NOMO-1 (cell line): ENCODE measurements around the gene USP46.

Experiments used
- DNase-seq, 2 experiments: peaks; one replicate each; lab custom pipeline; 2025; ENCODE audit not compliant: unreplicated experiment in 2 of 2; lab: John Stamatoyannopoulos, UW

USP46 gene

DNA sequence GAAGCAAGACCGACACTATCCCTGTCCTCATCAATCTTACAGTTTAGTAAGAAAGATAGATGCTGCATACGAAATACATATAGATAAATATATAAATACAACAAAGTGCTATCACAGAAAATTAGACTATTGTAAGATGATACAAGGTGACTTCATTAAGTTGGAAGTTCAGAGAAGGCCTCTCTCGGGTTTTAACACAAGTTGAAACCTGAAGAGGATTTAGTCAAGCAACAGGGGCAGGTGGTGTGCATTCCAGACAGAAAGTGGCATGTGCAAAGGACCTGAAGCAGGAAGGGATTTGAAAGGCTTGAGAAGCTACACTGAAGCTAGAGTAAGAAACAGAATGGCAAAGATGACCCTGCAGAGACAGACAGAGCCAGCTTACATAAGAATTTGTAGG lies 36.5 kb downstream of the USP46 start:
- DNase-seq = no peak

DNA sequence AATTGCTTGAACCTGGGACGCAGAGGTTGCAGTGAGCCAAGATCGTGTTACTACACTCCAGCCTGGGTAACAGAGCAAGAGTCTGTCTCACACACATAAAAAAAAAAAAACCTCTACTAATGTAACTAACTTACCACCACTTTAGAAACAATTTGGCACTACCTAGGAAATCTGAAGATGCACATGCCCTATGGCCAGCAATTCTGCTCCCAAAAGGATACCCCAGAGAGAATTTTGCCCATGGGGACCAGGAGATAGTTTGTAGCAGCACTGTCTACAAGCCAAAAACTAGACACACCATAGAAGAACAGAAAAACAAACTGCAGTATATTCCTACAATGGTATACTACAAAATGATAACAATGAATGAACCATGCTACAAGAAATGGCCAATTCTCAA lies 37.5 kb downstream of the USP46 start:
- DNase-seq = no peak

DNA sequence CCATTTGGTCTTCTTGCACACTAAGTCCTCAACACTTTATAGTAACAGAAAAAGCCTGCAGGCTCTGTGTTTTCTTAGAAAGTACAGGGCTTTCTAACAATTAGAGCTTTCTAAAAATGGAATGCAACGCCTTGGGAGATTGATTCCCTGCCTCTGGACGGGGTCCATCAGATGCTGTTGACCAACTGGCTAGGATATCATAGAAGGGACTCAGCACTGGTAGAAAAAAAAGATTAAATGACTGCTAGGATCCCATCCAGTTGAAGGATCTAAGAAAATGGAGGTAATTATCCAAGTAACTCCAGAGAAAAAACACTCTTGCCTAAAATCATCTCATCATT lies 39.5 kb downstream of the USP46 start:
- DNase-seq = no peak

DNA sequence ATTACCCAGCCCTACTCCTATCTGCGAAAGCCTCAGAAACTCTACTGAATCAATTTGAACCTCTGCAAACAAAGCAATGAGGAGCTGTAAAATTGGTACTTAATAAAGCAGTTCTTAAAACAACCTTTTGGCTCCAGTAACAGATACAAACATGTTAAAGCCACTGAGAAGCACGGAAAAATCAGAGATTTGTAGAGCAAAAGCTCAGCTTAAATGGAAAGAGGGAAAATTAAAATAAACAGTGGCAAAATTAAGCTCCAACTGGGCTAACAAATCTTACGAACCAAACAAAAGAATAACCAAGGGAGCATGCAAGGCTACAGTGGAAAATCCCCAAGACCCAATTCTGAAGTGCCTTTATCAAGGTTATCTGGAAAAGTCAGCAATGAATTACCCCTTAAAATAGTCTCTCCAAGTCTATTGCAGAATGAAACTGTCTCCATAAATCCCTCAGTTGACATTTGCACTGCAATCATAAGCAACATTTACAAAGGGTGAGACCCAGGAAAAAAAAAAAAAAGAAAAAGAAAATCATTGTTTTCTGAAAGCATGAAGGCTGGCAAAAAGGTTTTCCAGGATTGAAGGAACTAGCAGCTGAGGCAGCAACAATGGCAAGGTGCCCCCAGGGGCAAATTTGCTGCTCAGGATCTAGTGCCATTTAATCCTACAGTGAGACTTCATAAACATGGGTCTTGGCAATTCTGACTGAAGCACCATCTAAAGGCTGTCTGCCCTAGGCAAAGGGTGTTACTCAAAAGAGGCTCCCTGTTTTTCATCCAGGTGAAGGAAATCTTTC lies 40.1 kb downstream of the USP46 start:
- DNase-seq = no peak

DNA sequence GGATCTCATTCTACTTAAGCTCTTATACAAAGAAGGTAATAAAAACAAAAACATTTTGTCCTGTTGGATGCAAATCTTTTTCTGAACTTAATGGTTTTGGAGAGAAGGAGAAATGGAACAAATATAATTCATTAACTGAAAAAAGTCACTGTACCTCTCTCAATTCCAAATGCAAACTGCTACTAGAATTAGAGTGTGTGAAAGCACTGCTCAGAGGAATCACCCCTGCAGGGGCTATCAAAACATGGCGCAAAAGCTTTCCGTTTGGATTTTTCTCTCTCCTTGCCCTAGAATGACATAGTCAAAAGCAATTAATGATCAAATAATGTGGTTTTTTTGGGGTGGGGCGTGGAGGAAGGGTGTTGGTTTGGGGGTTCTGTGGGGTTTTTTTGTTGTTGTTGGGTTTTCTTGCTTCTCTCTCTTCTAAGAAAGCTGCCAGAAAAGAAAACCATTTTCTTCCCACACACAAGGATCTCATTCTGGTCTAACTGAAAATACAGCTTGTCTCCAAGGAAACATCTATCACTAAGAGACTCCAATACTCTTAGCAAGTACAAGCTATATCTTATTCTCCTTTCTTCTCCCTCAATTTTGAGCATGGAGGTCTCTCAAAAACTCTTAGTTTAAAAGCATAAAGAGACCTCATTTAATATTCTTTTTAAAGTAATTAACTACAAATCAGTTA lies 41.6 kb downstream of the USP46 start:
- DNase-seq = no peak

DNA sequence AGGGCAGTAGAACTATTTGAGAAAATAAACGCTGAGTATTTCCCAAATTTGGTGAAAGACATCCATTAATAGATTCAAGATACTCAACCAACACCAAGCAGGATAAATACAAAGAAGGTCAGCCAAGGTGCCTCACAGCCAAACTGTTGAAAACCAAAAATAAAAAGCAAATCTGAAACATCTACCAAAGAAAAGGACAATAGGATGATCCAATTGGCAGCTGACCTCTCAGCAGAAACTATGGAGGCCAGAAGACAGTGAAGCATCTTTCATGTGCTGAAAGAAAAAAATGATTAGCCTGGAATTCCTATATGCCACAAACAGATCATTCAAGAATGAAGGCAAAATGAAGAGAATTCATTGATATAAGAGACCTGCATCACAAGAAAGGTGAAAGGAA lies 44.9 kb downstream of the USP46 start:
- no peak for DNase-seq

DNA sequence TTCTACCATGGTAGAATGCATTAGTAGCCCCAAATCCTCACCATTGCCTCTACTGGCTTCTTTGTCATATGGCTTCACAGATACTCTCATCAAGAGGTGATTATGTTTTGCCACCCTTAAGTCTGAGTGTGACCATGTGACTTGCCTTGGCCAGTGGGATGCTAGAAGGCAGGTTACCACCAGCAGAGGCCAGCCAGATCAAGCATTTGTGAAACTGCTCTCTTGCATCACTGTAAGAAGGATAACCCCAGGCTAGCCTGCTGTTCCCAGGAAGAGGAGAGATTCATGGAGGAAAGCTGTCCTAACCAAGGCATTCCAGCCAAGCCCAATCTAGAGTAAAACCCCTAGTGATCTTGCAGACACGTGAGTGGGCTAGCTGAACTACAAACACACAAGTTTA lies 46.8 kb downstream of the USP46 start:
- no peak for DNase-seq

DNA sequence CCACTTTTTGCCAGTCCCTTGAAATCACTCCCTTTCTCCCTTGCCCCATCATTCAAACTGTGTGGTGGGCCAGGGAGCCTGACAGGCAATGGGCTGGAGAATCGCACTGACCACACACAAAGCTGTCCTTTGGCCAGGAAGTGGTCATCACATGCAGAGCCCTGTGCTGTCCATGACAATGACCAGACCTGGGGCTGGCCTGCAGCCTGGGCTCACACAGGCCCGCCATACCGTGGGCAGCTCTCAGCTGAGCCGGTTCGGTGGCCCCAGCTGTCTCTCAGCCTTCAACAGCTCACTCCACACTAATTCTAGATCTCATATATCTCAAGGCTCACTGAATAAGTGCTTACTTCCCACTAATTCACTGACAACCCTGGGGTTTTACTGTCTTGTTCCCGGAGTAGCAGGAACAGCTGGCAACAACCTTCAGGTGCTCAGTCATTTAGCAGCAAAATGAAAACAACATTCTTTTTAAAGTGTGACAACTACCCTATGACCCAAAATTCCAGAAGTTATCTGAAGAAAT lies 48.0 kb downstream of the USP46 start:
- no peak for DNase-seq

DNA sequence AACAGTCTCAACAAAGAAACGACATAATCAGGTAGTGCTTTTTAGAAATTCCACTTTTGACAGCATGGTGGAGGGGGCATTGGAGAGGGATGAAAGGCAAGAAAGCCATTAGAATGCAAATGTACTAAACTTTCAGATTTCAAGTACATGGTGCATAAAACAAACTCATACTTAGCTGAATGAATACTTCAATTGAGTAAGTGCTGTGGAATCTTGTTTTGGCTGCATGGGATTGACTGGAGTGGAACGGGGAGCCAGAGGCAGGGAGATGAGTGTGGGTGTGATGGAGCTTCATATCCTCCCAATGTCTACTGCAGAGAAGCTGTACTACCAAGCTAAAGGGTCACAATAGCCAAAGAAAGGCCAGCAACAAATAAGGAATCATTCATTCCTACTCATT lies 52.4 kb downstream of the USP46 start:
- DNase-seq = no peak

DNA sequence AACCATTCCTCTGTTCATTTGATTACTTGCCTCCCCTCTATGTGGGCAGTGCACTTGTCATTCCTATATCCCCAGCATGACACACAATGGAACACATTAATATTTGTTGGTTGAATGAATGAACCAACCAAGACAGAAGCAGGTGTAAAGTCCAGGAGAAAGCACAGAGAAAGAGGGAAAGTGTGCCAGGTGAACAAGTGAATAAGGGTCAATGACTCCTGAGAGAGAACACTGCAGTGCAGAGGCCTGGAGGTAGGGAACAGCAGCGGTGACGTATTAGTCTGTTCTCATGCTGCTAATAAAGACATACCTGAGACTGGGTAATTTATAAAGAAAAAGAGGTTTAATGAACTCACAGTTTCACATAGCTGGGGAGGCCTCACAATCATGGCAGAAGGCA lies 53.1 kb downstream of the USP46 start:
- no peak for DNase-seq

DNA sequence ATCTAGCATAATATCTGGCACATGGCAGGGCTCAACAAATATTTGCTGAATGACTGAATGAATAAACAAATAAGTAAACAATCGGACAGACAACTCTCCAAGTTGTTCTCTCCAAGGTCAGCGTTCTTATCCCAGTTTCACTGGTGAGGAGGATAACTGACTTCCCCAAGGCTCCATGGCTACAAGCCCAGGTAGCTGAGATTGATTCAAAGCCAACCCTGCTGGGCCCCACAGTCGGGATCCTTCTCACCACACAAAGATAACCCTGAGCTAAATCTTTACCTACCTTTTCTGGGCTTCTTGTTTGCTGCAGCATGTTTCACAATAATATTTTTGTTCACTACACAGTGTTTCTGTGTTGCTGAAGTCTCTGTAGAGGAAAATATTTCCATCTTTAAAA lies 54.9 kb downstream of the USP46 start:
- DNase-seq = no peak

DNA sequence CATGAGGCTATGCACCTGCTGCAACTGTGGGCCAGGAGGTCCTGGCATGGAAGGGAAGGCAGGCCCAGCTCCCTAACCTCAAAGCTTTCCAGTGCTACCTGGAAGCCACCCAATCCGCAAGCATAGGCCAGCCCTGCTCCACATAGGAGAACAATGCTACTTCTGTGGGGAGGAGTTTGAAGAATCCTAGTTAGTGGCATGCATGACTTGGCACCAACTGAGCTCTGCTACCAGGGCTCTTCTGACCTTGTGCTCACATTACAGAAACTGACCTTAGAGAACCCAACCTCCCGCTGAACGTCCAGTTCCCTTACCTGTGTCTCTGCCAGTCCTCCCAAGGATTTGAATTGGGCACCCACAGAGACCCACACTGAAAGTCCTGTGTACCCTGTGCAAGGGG lies 58.8 kb downstream of the USP46 start:
- DNase-seq = no peak

DNA sequence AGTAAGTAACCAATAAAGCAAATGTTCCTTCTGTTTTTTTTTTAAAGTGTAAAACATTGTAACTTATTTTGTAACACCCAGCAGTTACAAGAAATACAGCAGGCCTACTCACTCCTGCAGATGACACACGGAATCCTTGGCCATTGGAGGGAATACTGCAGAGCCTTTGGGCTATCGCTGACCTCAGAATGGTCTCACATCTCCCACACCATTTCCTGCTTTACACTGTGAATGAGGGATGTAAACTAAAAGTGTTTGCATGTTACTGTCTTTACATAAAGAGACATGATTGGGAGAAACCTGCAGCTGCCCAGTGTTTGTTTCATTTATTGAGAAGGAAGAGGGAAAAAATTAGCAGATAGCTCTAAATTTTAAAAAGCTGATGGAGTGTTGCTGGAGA lies 64.1 kb downstream of the USP46 start:
- no peak for DNase-seq

DNA sequence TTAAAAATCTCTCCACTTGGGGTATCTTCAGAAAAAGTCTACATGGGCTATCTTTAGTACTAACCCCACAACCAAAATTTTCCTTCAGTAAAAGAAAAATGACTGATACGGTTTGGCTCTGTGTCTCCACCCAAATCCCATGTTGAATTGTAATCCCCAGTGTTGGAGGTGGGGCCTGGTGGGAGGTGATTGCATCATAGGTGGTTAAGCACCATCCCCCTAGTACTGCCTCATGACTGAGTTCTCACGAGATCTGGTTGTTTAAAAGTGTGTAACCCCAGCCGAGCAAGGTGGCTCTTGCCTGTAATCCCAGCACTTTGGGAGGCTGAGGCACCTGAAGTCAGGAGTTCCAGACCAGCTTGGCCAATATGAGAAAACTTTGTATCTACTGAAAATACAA lies 66.8 kb downstream of the USP46 start:
- DNase-seq = no peak

DNA sequence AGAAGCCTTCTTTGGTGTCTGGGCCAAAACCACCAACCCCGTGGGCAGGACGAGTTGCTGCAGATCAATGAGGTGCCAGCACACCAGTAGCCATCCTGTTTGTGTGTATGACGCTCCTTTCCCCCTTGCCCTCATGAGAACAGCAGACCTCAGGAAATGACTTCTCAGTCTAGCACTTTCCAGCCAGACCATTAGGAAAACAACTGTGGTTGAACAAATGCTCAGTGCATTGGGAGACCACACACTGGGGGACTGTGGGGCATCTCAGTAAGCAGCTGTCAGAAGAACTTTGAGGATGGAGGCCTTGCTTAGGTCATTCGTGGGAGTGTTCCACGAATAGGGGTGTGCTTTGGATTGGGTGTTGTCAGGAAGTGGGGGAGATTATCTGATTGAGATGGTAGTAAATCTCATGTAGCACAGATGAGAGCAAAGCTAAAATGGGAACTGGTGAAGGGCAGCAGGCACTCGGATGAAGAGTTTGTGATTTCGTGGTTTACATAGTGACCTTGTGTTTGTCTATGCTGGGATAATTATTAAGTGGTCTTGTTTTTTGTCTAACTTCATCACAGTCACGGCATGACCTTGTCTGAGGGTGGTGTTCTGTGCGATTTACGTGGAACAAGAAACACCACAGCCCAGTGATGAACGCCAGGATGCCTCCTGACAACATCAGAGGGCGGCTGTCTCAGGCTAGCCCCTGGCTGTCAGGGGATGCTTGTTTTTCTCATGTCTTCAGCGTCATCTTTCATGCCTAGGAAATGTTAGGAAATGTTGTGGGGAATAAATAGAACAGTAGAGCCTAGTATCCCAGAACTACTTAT lies 70.1 kb downstream of the USP46 start:
- no peak for DNase-seq

DNA sequence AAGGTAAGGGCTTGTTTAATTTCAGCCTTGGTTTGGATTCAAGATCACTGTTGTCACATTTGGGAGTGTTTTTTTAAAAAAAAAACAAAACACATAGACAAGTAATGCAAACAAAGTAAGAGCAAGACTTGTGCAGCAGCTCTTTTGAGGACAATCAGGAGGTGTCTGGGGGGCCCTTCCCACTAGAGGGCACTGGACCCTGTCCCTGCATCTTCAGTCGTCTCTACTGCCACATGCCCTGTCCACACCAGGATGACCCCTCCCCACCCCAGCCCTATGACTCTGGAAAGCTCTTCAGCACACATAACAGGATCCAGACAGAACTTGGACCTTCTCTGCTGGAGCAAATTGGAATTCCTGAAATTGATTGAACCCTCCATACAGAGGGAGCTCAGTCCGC lies 71.0 kb downstream of the USP46 start:
- DNase-seq = no peak

DNA sequence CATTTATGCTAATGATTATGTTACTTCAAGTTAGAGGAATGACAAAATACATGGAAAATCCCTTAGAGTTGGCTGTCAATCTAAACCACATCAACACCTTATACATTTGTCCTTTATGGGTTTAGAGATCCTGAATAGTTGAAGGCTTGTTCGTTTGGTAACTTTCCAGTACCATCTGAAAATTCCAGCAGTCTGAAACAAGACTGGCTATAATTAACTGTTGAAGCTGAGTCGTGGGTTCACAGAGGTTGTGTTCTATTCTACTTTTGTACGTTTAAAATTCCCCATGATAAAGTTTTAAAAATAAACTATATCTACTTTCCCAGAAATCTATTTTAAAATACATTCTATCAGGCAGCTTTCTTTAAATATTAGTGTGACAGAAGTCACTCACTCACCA lies 73.0 kb downstream of the USP46 start:
- no peak for DNase-seq

DNA sequence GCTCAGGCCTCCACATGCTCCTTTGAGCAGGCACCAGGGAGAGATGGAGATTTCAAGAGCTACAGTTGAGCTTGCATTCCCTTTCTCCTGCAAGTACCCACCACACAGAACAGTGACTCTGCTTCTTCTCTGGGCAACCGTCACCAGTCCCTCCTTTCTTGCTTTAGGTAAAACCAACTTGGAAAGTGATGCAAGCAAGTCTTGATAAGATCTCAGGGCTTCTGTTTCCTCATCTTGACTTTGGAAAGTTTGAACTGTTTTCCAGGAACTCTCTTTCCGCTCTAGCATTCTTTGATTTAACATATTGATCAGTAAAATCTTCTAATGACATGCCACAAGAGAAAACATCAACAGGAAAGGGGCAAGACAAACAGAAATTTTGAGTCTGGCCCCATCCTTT lies 73.7 kb downstream of the USP46 start:
- no peak for DNase-seq

DNA sequence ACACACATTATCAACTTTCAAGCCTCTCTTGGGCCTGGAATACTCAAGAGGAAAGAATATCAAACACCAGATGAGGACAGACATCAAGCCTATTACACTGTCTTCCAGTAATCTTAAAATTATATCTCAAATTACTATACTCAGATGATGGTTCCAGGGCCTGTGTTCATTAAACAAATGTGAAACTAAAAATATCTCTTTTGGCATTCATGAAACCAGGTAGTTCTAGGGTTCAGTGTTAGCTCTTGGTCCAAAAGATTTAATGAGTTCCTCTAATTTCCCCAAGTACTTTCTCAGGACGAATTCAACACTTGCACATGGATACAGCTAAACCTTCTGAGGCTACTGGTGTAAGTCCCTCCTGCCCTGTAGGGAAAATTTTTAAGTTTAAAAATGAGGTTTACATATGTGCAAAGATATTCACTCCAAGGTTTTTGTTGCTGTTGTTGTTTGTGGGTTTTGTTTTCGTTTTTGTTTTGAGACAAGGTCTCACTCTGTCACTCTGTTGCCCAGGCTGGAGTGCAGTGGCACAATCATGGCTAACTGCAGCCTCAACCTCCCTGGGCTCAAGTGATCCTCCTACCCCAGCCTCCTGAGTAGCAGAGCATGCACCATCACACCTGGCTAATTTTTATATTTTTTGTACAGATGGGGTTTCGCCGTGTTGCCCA lies 79.4 kb downstream of the USP46 start:
- no peak for DNase-seq

DNA sequence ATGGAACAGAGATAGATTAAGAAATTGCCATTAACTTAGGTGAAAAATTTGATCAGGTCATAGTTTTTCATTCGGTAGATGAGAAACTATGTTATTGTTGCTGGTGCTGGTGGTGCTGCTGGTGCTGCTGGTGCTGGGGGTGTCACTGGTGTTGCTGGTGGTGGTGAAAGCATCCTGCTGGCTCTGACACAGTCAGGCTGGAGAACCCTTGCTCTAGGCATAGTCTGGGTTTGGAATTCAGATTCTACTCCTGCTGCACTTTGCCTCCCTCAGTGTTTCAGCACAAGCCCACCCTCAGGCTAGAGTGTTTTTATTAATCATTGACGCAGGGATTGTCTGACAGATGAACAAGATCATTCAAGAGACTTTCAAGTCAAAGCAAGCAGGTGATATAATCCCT lies 80.2 kb downstream of the USP46 start:
- no peak for DNase-seq

DNA sequence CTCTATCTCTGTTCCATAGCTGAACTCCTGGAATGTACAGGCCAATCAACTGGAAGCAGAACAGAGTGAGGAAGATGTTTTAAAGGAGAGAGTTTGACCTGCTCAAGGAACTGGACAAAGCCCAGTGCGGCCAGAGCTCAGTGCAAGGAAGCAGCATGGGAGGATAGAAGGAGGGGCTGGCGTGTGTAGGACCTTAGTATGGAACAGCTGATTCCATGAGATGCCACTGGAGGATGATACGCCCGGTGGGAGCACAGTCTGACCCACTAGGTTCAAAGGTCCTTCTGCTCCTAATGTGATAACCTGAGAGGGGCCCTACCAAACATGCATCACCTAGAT lies 81.5 kb downstream of the USP46 start:
- no peak for DNase-seq
